Activated B cell treated with CpG ODN at 0.5 μM for 24 hours (primary cell): ENCODE results near the gene PAX3. TPM values are rescaled to one million over a fixed set of nuclear protein-coding genes. Genes with fewer than 3 reads are reported as not detected.

Source experiments
- ATAC-seq: fragments of 200-7000 bp; cut with Tn5 transposase; one replicate; pipeline ENCODE4 v1.10.0; 2021; ENCODE audit warnings: low read depth, mild to moderate bottlenecking, moderate library complexity
- CTCF ChIA-PET: fragments of 350-600 bp; sonication (Branson Sonifier 250); formaldehyde crosslinking; loops from one replicate; lab custom pipeline; 2021; ENCODE audit warnings: antibody characterized with exemption; lab: Charles Lee
- POLR2A ChIA-PET: fragments of 350-600 bp; sonication (Branson Sonifier 250); formaldehyde crosslinking; loops from one replicate; lab custom pipeline; 2021; ENCODE audit warnings: antibody characterized with exemption; lab: Charles Lee
- DNase-seq: peaks from one replicate; pipeline ENCODE4 v3.0.0; 2022
- H3K27ac Mint-ChIP-seq: one replicate; pipeline ENCODE4 v1.8.0; 2020; ENCODE audit warnings: mixed read lengths
- H3K27me3 Mint-ChIP-seq: one replicate; pipeline ENCODE4 v1.8.0; 2021; ENCODE audit warnings: mixed read lengths
- H3K36me3 Mint-ChIP-seq: one replicate; pipeline ENCODE4 v1.8.0; 2021; ENCODE audit warnings: low read depth, mixed read lengths
- H3K4me1 Mint-ChIP-seq: one replicate; pipeline ENCODE4 v1.8.0; 2021; ENCODE audit warnings: mixed read lengths
- H3K4me3 Mint-ChIP-seq: one replicate; pipeline ENCODE4 v1.8.0; 2020; ENCODE audit warnings: mild to moderate bottlenecking, mixed read lengths
- H3K9me3 Mint-ChIP-seq: one replicate; pipeline ENCODE4 v1.8.0; 2020; ENCODE audit warnings: mixed read lengths
- CTCF ChIP-seq: fragments of 200-600 bp; IDR thresholded peaks from one replicate; pipeline ENCODE4 v1.8.0; 2022; ENCODE audit warnings: antibody characterized with exemption, mild to moderate bottlenecking
- intact Hi-C: fragments of 100-400 bp; cut with micrococcal nuclease; formaldehyde crosslinking; loops from one replicate; pipeline ENCODE4 v1.15.1; 2024
- total RNA-seq: library from RNA; stranded (reverse); gene quantifications from 2 replicates; pipeline ENCODE4 v1.2.3, GENCODE V29; 2022

The PAX3 gene
- total RNA-seq, 1 donor from 2014 or later: not detected

- Mint-ChIP-seq H3K9me3 (no peaks in the 10 kb centered on the region), H3K4me3 (no peak overlapping the region), H3K36me3 (no peaks in the 10 kb centered on the region), H3K27ac (no peak overlapping the region), H3K27me3 (no peaks in the 10 kb centered on the region), H3K4me1 (no peaks in the 10 kb centered on the region)
- POLR2A ChIA-PET: no interaction called here
- ATAC-seq (no peak), DNase-seq (no peak)
- TF ChIP-seq CTCF: no peak
- intact Hi-C loops: no loop called here
- CTCF ChIA-PET: no interaction called here
These were observed 119.2 kb downstream of the PAX3 start for GRCh38 chr2:222179592-222179991.

- H3K27ac Mint-ChIP-seq: no peak overlapping the region
- no peaks in the 10 kb centered on the region for H3K4me1 Mint-ChIP-seq
- intact Hi-C loops: no loop called here
- no peak overlapping the region for H3K4me3 Mint-ChIP-seq
- no peaks in the 10 kb centered on the region for H3K9me3 Mint-ChIP-seq
- DNase-seq: no peak
- ChIA-PET CTCF (no interaction called here), POLR2A (no interaction called here)
- H3K36me3 Mint-ChIP-seq: no peaks in the 10 kb centered on the region
- TF ChIP-seq CTCF: no peak
- no peak for ATAC-seq
- no peaks in the 10 kb centered on the region for H3K27me3 Mint-ChIP-seq
These were observed 120.3 kb downstream of the PAX3 start for GRCh38 chr2:222178450-222178849.

DNA sequence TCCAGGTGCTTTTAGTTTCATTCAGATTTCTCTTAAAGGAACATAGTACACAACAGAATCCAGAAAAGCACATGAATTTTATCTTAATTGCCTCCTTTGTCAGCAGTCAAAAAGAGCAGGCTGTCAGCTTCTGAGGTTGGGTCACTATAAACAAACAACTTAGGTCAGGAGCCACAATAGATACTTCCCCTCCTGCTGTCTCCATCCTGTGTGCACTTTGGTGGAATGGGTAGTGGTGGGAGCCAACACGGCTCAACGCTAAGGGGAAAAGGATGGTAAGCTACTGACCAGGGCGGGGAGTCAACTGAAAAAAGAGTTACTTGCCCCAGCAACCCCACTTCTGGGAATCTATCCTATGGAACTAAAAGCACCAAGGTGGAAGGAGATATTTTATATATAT, 121.9 kb downstream of the PAX3 start:
- Mint-ChIP-seq H3K9me3 (no peaks in the 10 kb centered on the region), H3K27me3 (no peaks in the 10 kb centered on the region), H3K27ac (no peak overlapping the region), H3K4me1 (no peaks in the 10 kb centered on the region), H3K36me3 (no peaks in the 10 kb centered on the region), H3K4me3 (no peak overlapping the region)
- TF ChIP-seq CTCF: no peak
- ChIA-PET POLR2A (no interaction called here), CTCF (no interaction called here)
- DNase-seq (no peak), ATAC-seq (no peak)
- intact Hi-C loops: no loop called here

DNA sequence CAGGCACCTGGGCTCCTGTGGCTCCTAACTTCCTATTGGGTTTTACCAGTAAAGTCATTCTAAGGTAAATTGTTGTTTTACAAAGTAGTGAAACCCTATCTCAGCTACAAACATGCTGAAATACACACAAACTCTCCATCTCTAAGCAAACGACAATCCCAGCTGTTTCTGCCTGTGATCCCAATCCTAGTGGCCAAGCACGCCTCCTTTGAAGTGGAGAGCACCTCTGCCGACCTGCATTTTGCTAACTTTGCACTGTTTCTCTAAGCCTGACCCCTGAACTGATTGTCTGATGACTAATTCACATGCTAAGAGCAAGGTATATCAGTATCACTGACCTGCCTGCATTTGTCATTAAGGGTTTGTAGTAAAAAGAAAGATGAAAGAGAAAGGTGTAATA, 124.3 kb downstream of the PAX3 start:
- no peaks in the 10 kb centered on the region for H3K27me3 Mint-ChIP-seq
- CTCF ChIA-PET: no interaction called here

GRCh38 chr2:222169346-222169745, 129.5 kb downstream of the PAX3 start:
- intact Hi-C loops: no loop called here
- no peak for DNase-seq
- Mint-ChIP-seq H3K27me3 (no peaks in the 10 kb centered on the region), H3K4me3 (no peak overlapping the region), H3K9me3 (no peaks in the 10 kb centered on the region), H3K36me3 (no peaks in the 10 kb centered on the region), H3K27ac (no peak overlapping the region), H3K4me1 (no peaks in the 10 kb centered on the region)
- ChIA-PET CTCF (no interaction called here), POLR2A (no interaction called here)
- ATAC-seq: no peak
- TF ChIP-seq CTCF: no peak

More for the DNA sequence above, 124.3 kb downstream of the PAX3 start:
- H3K36me3 Mint-ChIP-seq: no peaks in the 10 kb centered on the region
- H3K9me3 Mint-ChIP-seq: no peaks in the 10 kb centered on the region
- no peak for TF ChIP-seq CTCF
- intact Hi-C loops: no loop called here
- POLR2A ChIA-PET: no interaction called here
- no peak overlapping the region for H3K4me3 Mint-ChIP-seq
- no peak for DNase-seq
- no peak for ATAC-seq
- no peaks in the 10 kb centered on the region for H3K4me1 Mint-ChIP-seq
- no peak overlapping the region for H3K27ac Mint-ChIP-seq
